Thyroid gland (tissue), 4 donors: ENCODE measurements around the gene WASF2.

Experiments used
- CTCF ChIP-seq, 6 experiments: fragments of 200-600 bp in 3 of 6; fragments of 450-650 bp in 3 of 6; sonication (generic) in 3 of 6; IDR thresholded peaks; one replicate each; pipeline ENCODE4 v1.5.1; 2016 to 2019; ENCODE audit warnings: antibody characterized with exemption in 6 of 6, mild to moderate bottlenecking in 2 of 6, inconsistent platforms in 1 of 6, moderate library complexity in 1 of 6
- POLR2A ChIP-seq, 2 donors: fragments of 450-650 bp; IDR thresholded peaks; one replicate each; pipeline ENCODE4 v1.6.1; 2017; ENCODE audit warnings: antibody characterized with exemption in 2 of 2, mild to moderate bottlenecking in 2 of 2, moderate library complexity in 1 of 2

DNA sequence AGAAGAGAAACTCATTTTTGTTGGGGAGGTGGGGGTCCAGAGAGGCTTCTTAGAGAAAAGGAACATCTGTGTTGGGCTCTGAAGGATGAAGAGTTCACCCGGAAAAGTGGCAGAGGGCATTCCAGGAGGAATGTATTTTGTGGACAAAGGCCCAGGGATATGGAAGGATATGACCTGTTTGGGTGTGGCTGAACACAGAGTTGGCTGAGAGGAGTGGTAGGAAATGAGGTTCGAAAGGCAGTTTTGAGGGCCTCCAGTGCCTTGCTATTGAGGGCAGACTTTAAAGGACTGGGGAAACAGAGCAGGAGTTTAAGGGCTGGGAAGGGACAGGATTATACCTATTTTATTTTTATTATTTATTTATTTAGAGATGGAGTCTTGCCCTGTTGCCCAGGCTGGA lies 27.3 kb upstream of the WASF2 start:
- TF ChIP-seq CTCF (IDR thresholded peaks at IDR 0.05) (no peak), POLR2A (IDR thresholded peaks at IDR 0.05) (no peak)
